K562 (cell line): ENCODE results near the gene ATP8B4.

Source experiments
- ASH1L ChIP-seq: fragments of 450-650 bp; IDR thresholded peaks from 2 replicates; pipeline ENCODE4 v1.6.1; 2018; ENCODE audit warnings: borderline replicate concordance, mild to moderate bottlenecking, low read depth; ENCODE audit not compliant: partially characterized antibody
- CTCF ChIP-seq, 3 experiments: IDR thresholded peaks in 2 of 3; conservative IDR thresholded peaks in 1 of 3; 2 replicates each; pipeline ENCODE4 v1.5.1; 2011 to 2012; ENCODE audit warnings: low read length in 3 of 3, mild to moderate bottlenecking in 3 of 3, control low read depth in 2 of 3, improper control_type of control experiment in 1 of 3, inconsistent platforms in 1 of 3, low read depth in 1 of 3, mixed read lengths in 1 of 3, moderate library complexity in 1 of 3; ENCODE audit not compliant: insufficient read depth in 2 of 3
- NFXL1 ChIP-seq: fragments of 450-650 bp; formaldehyde crosslinking; IDR thresholded peaks from 2 replicates; pipeline ENCODE4 v1.4.0; 2021; ENCODE audit warnings: mild to moderate bottlenecking
- RNF2 ChIP-seq: sonication (generic); IDR thresholded peaks from 2 replicates; pipeline ENCODE4 v1.6.1; 2016
- YBX1 ChIP-seq: fragments of 450-650 bp; IDR thresholded peaks from 2 replicates; pipeline ENCODE4 v1.7.1; 2016; ENCODE audit warnings: mild to moderate bottlenecking
- ZNF175 ChIP-seq: fragments of 200-800 bp; sonication (Bioruptor generic); IDR thresholded peaks from 2 replicates; pipeline ENCODE4 v1.6.1; 2016; ENCODE audit warnings: low read depth, mild to moderate bottlenecking, missing genetic modification characterization, missing compliant biosample characterization

GRCh38 chr15:49864251-49864650 is 254.8 kb downstream of the ATP8B4 start:
- TF ChIP-seq RNF2 (no peak), NFXL1 (CRISPR knock-in tag) (no peak), ASH1L (no peak), YBX1 (no peak), CTCF (IDR thresholded peaks at IDR 0.05 in 2 of 3, conservative IDR thresholded peaks at IDR 0.05 in 1 of 3; ENCODE audit: insufficient read depth in 2 of 3, low read depth in 1 of 3, low read length in 3 of 3) (no peak), ZNF175 (CRISPR knock-in tag) (no peak)
